Measurements from ENCODE around the gene TRIM56.
A peak's percentile ranks its signal among the peaks of the same experiment; 100 is the strongest.
"Not testable (repeated sequence)": the region's sequence is repeated elsewhere in the genome, so short reads cannot be mapped to it uniquely, and the experiment has no call there.

Gene TRIM56

GRCh38 chr7:101085162-101085964 is at the start of gene TRIM56:
Gene TRIM56 (plus strand): TSS chr7:101085481. CDS start chr7:101087313, 1,832 bp downstream.
- Histone ChIP-seq H3K4me3 (ENCODE audit: low read length) (peak within 1 kb of the TSS; percentile 90), H3K27me3 (ENCODE audit: control insufficient read depth, insufficient read depth, low read length) (no peaks in the 10 kb centered on the region), H3K9ac (ENCODE audit: low read length) (peak within 1 kb of the TSS; percentile 97), H3K4me1 (ENCODE audit: control insufficient read depth, insufficient read depth, low read length) (peaks cover 22% of the 10 kb centered on the region), H3K36me3 (ENCODE audit: control insufficient read depth, insufficient read depth, low read length) (peaks cover 7% of the 10 kb centered on the region), H3K9me3 (ENCODE audit: control insufficient read depth, low read length) (no peaks in the 10 kb centered on the region)

- peaks cover 6% of the 10 kb centered on the region for H3K27me3 ChIP-seq (ENCODE audit: control insufficient read depth, insufficient read depth, low read length)
- H3K4me3 ChIP-seq (ENCODE audit: low read length), result no peak overlapping the region
- H3K36me3 ChIP-seq (ENCODE audit: control insufficient read depth, insufficient read depth, low read length), result no peaks in the 10 kb centered on the region
- H3K4me1 ChIP-seq (ENCODE audit: control insufficient read depth, insufficient read depth, low read length), result no peaks in the 10 kb centered on the region
- no peak overlapping the region for H3K9ac ChIP-seq (ENCODE audit: low read length)
- no peaks in the 10 kb centered on the region for H3K9me3 ChIP-seq (ENCODE audit: control insufficient read depth, low read length)
These were observed 49.3 kb upstream of the TRIM56 start for GRCh38 chr7:101035941-101036340.

- H3K4me3 ChIP-seq (ENCODE audit: low read length); H3K9ac ChIP-seq (ENCODE audit: low read length); H3K27me3 ChIP-seq (ENCODE audit: control insufficient read depth, insufficient read depth, low read length); H3K36me3 ChIP-seq (ENCODE audit: control insufficient read depth, insufficient read depth, low read length); H3K4me1 ChIP-seq (ENCODE audit: control insufficient read depth, insufficient read depth, low read length); H3K9me3 ChIP-seq (ENCODE audit: control insufficient read depth, low read length): not testable (repeated sequence)
These were observed 44.0 kb upstream of the TRIM56 start for GRCh38 chr7:101041283-101041682.

- H3K27me3 ChIP-seq (ENCODE audit: control insufficient read depth, insufficient read depth, low read length), result peaks cover 11% of the 10 kb centered on the region
- H3K4me3 ChIP-seq (ENCODE audit: low read length), result no peak overlapping the region
- H3K9ac ChIP-seq (ENCODE audit: low read length), result no peak overlapping the region
- no peaks in the 10 kb centered on the region for H3K9me3 ChIP-seq (ENCODE audit: control insufficient read depth, low read length)
- no peaks in the 10 kb centered on the region for H3K4me1 ChIP-seq (ENCODE audit: control insufficient read depth, insufficient read depth, low read length)
- no peaks in the 10 kb centered on the region for H3K36me3 ChIP-seq (ENCODE audit: control insufficient read depth, insufficient read depth, low read length)
These were observed 26.9 kb upstream of the TRIM56 start for GRCh38 chr7:101058355-101058754.

GRCh38 chr7:101059620-101059942 is 25.7 kb upstream of the TRIM56 start:
- Histone ChIP-seq H3K9ac (ENCODE audit: low read length) (no peak overlapping the region), H3K9me3 (ENCODE audit: control insufficient read depth, low read length) (no peaks in the 10 kb centered on the region), H3K4me3 (ENCODE audit: low read length) (no peak overlapping the region), H3K4me1 (ENCODE audit: control insufficient read depth, insufficient read depth, low read length) (no peaks in the 10 kb centered on the region), H3K36me3 (ENCODE audit: control insufficient read depth, insufficient read depth, low read length) (no peaks in the 10 kb centered on the region), H3K27me3 (ENCODE audit: control insufficient read depth, insufficient read depth, low read length) (peaks cover 11% of the 10 kb centered on the region)

GRCh38 chr7:101060992-101061391 is 24.3 kb upstream of the TRIM56 start:
- Histone ChIP-seq H3K4me3 (ENCODE audit: low read length) (no peak overlapping the region), H3K9ac (ENCODE audit: low read length) (no peak overlapping the region), H3K36me3 (ENCODE audit: control insufficient read depth, insufficient read depth, low read length) (no peaks in the 10 kb centered on the region), H3K4me1 (ENCODE audit: control insufficient read depth, insufficient read depth, low read length) (no peaks in the 10 kb centered on the region), H3K9me3 (ENCODE audit: control insufficient read depth, low read length) (no peaks in the 10 kb centered on the region), H3K27me3 (ENCODE audit: control insufficient read depth, insufficient read depth, low read length) (peaks cover 11% of the 10 kb centered on the region)

GRCh38 chr7:101064176-101064550 is 21.1 kb upstream of the TRIM56 start:
- H3K4me1 ChIP-seq (ENCODE audit: control insufficient read depth, insufficient read depth, low read length); H3K27me3 ChIP-seq (ENCODE audit: control insufficient read depth, insufficient read depth, low read length); H3K9ac ChIP-seq (ENCODE audit: low read length); H3K36me3 ChIP-seq (ENCODE audit: control insufficient read depth, insufficient read depth, low read length); H3K9me3 ChIP-seq (ENCODE audit: control insufficient read depth, low read length); H3K4me3 ChIP-seq (ENCODE audit: low read length): not testable (repeated sequence)

GRCh38 chr7:101065162-101065561 is 20.1 kb upstream of the TRIM56 start:
- H3K9ac ChIP-seq (ENCODE audit: low read length), result not testable (repeated sequence)

GRCh38 chr7:101066141-101066832 is 19.0 kb upstream of the TRIM56 start:
- H3K4me1 ChIP-seq (ENCODE audit: control insufficient read depth, insufficient read depth, low read length), result no peaks in the 10 kb centered on the region
- H3K4me3 ChIP-seq (ENCODE audit: low read length), result no peak overlapping the region
- no peaks in the 10 kb centered on the region for H3K36me3 ChIP-seq (ENCODE audit: control insufficient read depth, insufficient read depth, low read length)
- no peaks in the 10 kb centered on the region for H3K9me3 ChIP-seq (ENCODE audit: control insufficient read depth, low read length)
- peaks cover 6% of the 10 kb centered on the region for H3K27me3 ChIP-seq (ENCODE audit: control insufficient read depth, insufficient read depth, low read length)
- no peak overlapping the region for H3K9ac ChIP-seq (ENCODE audit: low read length)

More at GRCh38 chr7:101065162-101065561, 20.1 kb upstream of the TRIM56 start:
- H3K4me3 ChIP-seq (ENCODE audit: low read length); H3K9me3 ChIP-seq (ENCODE audit: control insufficient read depth, low read length); H3K36me3 ChIP-seq (ENCODE audit: control insufficient read depth, insufficient read depth, low read length); H3K4me1 ChIP-seq (ENCODE audit: control insufficient read depth, insufficient read depth, low read length); H3K27me3 ChIP-seq (ENCODE audit: control insufficient read depth, insufficient read depth, low read length): not testable (repeated sequence)

- Histone ChIP-seq H3K4me3 (ENCODE audit: low read length) (no peak overlapping the region), H3K4me1 (ENCODE audit: control insufficient read depth, insufficient read depth, low read length) (no peaks in the 10 kb centered on the region), H3K36me3 (ENCODE audit: control insufficient read depth, insufficient read depth, low read length) (no peaks in the 10 kb centered on the region), H3K27me3 (ENCODE audit: control insufficient read depth, insufficient read depth, low read length) (peaks cover 4% of the 10 kb centered on the region), H3K9me3 (ENCODE audit: control insufficient read depth, low read length) (no peaks in the 10 kb centered on the region), H3K9ac (ENCODE audit: low read length) (no peak overlapping the region)
These were observed 18.5 kb upstream of the TRIM56 start for GRCh38 chr7:101066833-101067177.

GRCh38 chr7:101068401-101068800 is 16.9 kb upstream of the TRIM56 start:
- peaks cover 4% of the 10 kb centered on the region for H3K27me3 ChIP-seq (ENCODE audit: control insufficient read depth, insufficient read depth, low read length)
- no peak overlapping the region for H3K9ac ChIP-seq (ENCODE audit: low read length)
- no peak overlapping the region for H3K4me3 ChIP-seq (ENCODE audit: low read length)
- H3K36me3 ChIP-seq (ENCODE audit: control insufficient read depth, insufficient read depth, low read length), result no peaks in the 10 kb centered on the region
- no peaks in the 10 kb centered on the region for H3K9me3 ChIP-seq (ENCODE audit: control insufficient read depth, low read length)
- no peaks in the 10 kb centered on the region for H3K4me1 ChIP-seq (ENCODE audit: control insufficient read depth, insufficient read depth, low read length)

GRCh38 chr7:101071362-101072104 is 13.7 kb upstream of the TRIM56 start:
- not testable (repeated sequence) for H3K9ac ChIP-seq (ENCODE audit: low read length); H3K4me3 ChIP-seq (ENCODE audit: low read length); H3K27me3 ChIP-seq (ENCODE audit: control insufficient read depth, insufficient read depth, low read length); H3K4me1 ChIP-seq (ENCODE audit: control insufficient read depth, insufficient read depth, low read length); H3K36me3 ChIP-seq (ENCODE audit: control insufficient read depth, insufficient read depth, low read length); H3K9me3 ChIP-seq (ENCODE audit: control insufficient read depth, low read length)

Measured in mucosa of stomach (tissue), 1 donor.